ENCODE results near the gene TXNDC11. TPM values are rescaled to one million over a fixed set of nuclear protein-coding genes. Genes with fewer than 3 reads are reported as not detected.

Gene TXNDC11
- total RNA-seq, 1 donor from 2014 or later, result 19.6 TPM

GRCh38 chr16:11683145-11683544 lies 59.5 kb downstream of the TXNDC11 start:
- H3K9me3 Mint-ChIP-seq (ENCODE audit: unreplicated experiment), result no peaks in the 10 kb centered on the region
- H3K4me3 Mint-ChIP-seq (ENCODE audit: unreplicated experiment), result no peak overlapping the region
- no peak for DNase-seq (ENCODE audit: low spot score)
- TF ChIP-seq CTCF (IDR thresholded peaks at IDR 0.05; ENCODE audit: unreplicated experiment), result no peak
- peaks cover 25% of the 10 kb centered on the region for H3K36me3 Mint-ChIP-seq (ENCODE audit: low read depth, unreplicated experiment)
- no peak overlapping the region for H3K27ac Mint-ChIP-seq (ENCODE audit: unreplicated experiment)
- peaks cover 6% of the 10 kb centered on the region for H3K27me3 Mint-ChIP-seq (ENCODE audit: unreplicated experiment)
- peaks cover 5% of the 10 kb centered on the region for H3K4me1 Mint-ChIP-seq (ENCODE audit: unreplicated experiment)

- H3K27ac Mint-ChIP-seq (ENCODE audit: unreplicated experiment), result no peak overlapping the region
- TF ChIP-seq CTCF (IDR thresholded peaks at IDR 0.05; ENCODE audit: unreplicated experiment), result no peak
- peaks cover 25% of the 10 kb centered on the region for H3K36me3 Mint-ChIP-seq (ENCODE audit: low read depth, unreplicated experiment)
- H3K9me3 Mint-ChIP-seq (ENCODE audit: unreplicated experiment), result no peaks in the 10 kb centered on the region
- no peak overlapping the region for H3K4me3 Mint-ChIP-seq (ENCODE audit: unreplicated experiment)
- peaks cover 7% of the 10 kb centered on the region for H3K27me3 Mint-ChIP-seq (ENCODE audit: unreplicated experiment)
- H3K4me1 Mint-ChIP-seq (ENCODE audit: unreplicated experiment), result peaks cover 5% of the 10 kb centered on the region
- DNase-seq (ENCODE audit: low spot score), result no peak
These were observed 60.0 kb downstream of the TXNDC11 start for GRCh38 chr16:11682655-11683096.

GRCh38 chr16:11681976-11682654 lies 60.5 kb downstream of the TXNDC11 start:
- H3K4me1 Mint-ChIP-seq (ENCODE audit: unreplicated experiment), result peaks cover 11% of the 10 kb centered on the region
- no peak for TF ChIP-seq CTCF (IDR thresholded peaks at IDR 0.05; ENCODE audit: unreplicated experiment)
- H3K36me3 Mint-ChIP-seq (ENCODE audit: low read depth, unreplicated experiment), result peaks cover 28% of the 10 kb centered on the region
- H3K27me3 Mint-ChIP-seq (ENCODE audit: unreplicated experiment), result peaks cover 11% of the 10 kb centered on the region
- no peak overlapping the region for H3K27ac Mint-ChIP-seq (ENCODE audit: unreplicated experiment)
- H3K9me3 Mint-ChIP-seq (ENCODE audit: unreplicated experiment), result no peaks in the 10 kb centered on the region
- H3K4me3 Mint-ChIP-seq (ENCODE audit: unreplicated experiment), result peak overlapping the region; percentile 65
- no peak for DNase-seq (ENCODE audit: low spot score)

- no peak for DNase-seq (ENCODE audit: low spot score)
- Mint-ChIP-seq H3K36me3 (ENCODE audit: low read depth, unreplicated experiment) (peaks cover 29% of the 10 kb centered on the region), H3K27me3 (ENCODE audit: unreplicated experiment) (peaks cover 17% of the 10 kb centered on the region), H3K4me3 (ENCODE audit: unreplicated experiment) (peak overlapping the region; percentile 65), H3K4me1 (ENCODE audit: unreplicated experiment) (peaks cover 17% of the 10 kb centered on the region), H3K27ac (ENCODE audit: unreplicated experiment) (no peak overlapping the region), H3K9me3 (ENCODE audit: unreplicated experiment) (no peaks in the 10 kb centered on the region)
- TF ChIP-seq CTCF (IDR thresholded peaks at IDR 0.05; ENCODE audit: unreplicated experiment), result no peak
These were observed 61.1 kb downstream of the TXNDC11 start for GRCh38 chr16:11681556-11681955.
